Fibroblast of pulmonary artery (primary cell): ENCODE data around the gene LIMS1.

ENCODE experiments used
- DNase-seq: peaks from one replicate; pipeline ENCODE4 v3.0.0-alpha.2; 2010; ENCODE audit warnings: low read depth
- H3K4me3 ChIP-seq: replicated peaks from 2 replicates; pipeline ENCODE4 v1.5.1; 2011; ENCODE audit warnings: low read depth, mild to moderate bottlenecking, control low read depth, low read length, moderate library complexity
- CTCF ChIP-seq: IDR thresholded peaks from 2 replicates; pipeline ENCODE4 v1.5.1; 2011; ENCODE audit warnings: mild to moderate bottlenecking, control low read depth, low read length, inconsistent platforms; ENCODE audit errors: missing control alignments

The LIMS1 gene

GRCh38 chr2:108611021-108611420 lies 76.8 kb downstream of the LIMS1 start:
- no peak for DNase-seq
- no peak for TF ChIP-seq CTCF
- H3K4me3 ChIP-seq: no peak overlapping the region

- TF ChIP-seq CTCF: no peak
- DNase-seq: peak; percentile 63
- H3K4me3 ChIP-seq: no peak overlapping the region
These were observed 77.9 kb downstream of the LIMS1 start for GRCh38 chr2:108612153-108612513.

- no peak for TF ChIP-seq CTCF
- no peak overlapping the region for H3K4me3 ChIP-seq
- DNase-seq: no peak
These were observed 78.4 kb downstream of the LIMS1 start for GRCh38 chr2:108612514-108613183.

GRCh38 chr2:108613261-108614042 lies 79.2 kb downstream of the LIMS1 start:
- H3K4me3 ChIP-seq: no peak overlapping the region
- no peak for DNase-seq
- no peak for TF ChIP-seq CTCF

GRCh38 chr2:108614043-108614545 lies 79.8 kb downstream of the LIMS1 start:
- TF ChIP-seq CTCF: no peak
- no peak overlapping the region for H3K4me3 ChIP-seq
- no peak for DNase-seq

GRCh38 chr2:108614659-108615058 lies 80.4 kb downstream of the LIMS1 start:
- no peak overlapping the region for H3K4me3 ChIP-seq
- DNase-seq: no peak

More at GRCh38 chr2:108614659-108615058, 80.4 kb downstream of the LIMS1 start:
- no peak for TF ChIP-seq CTCF
